ENCODE measurements around the gene SLFN12.

SLFN12 gene

DNA sequence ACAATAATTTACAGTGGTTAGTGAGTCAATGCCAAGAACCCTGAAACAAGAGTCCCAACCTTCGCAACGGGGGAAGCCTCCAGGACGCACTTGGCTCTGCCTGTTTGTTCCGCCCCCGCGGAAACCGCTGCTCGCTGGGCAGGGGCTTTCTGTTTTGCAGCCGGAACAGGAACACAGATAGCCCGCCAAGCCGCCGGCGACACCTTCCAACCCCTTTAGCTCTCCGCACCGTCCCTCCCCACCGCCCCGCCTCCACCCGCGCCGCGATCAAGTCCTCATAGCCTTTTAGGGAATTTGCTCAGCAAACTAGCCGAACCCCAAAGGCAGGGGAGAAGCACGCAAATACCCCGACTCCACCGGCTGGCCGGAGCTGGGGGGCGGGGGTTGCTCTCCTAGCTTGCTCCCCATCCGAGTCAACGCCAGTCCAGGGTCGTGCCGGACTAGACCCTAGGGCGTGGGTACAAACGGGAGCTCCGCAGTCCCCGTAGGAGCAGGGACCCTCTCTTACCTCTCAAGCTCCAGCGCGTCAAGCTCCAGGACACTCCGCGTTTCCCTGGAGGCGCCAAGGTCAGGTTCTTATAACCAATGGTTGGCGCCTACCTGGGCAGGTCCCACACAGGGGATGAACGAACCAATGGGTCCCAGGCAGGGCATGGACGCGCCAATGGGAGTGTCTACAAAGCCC, 16.1 kb upstream of the SLFN12 start, which contains the start of gene SLFN13 (continued):
- TF ChIP-seq, protein P1, sequence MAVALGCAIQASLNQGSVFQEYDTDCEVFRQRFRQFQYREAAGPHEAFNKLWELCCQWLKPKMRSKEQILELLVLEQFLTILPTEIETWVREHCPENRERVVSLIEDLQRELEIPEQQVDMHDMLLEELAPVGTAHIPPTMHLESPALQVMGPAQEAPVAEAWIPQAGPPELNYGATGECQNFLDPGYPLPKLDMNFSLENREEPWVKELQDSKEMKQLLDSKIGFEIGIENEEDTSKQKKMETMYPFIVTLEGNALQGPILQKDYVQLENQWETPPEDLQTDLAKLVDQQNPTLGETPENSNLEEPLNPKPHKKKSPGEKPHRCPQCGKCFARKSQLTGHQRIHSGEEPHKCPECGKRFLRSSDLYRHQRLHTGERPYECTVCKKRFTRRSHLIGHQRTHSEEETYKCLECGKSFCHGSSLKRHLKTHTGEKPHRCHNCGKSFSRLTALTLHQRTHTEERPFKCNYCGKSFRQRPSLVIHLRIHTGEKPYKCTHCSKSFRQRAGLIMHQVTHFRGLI (tag by site-specific recombination; IDR thresholded peaks at IDR 0.05) = no peak
- TF ChIP-seq PRDM1 (tag by site-specific recombination; IDR thresholded peaks at IDR 0.05) = no peak
- TF ChIP-seq, protein P2, sequence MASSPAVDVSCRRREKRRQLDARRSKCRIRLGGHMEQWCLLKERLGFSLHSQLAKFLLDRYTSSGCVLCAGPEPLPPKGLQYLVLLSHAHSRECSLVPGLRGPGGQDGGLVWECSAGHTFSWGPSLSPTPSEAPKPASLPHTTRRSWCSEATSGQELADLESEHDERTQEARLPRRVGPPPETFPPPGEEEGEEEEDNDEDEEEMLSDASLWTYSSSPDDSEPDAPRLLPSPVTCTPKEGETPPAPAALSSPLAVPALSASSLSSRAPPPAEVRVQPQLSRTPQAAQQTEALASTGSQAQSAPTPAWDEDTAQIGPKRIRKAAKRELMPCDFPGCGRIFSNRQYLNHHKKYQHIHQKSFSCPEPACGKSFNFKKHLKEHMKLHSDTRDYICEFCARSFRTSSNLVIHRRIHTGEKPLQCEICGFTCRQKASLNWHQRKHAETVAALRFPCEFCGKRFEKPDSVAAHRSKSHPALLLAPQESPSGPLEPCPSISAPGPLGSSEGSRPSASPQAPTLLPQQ (tag by site-specific recombination; IDR thresholded peaks at IDR 0.05) = no peak
- no peak for TF ChIP-seq GLI4 (tag by site-specific recombination; IDR thresholded peaks at IDR 0.05)
- no peak for TF ChIP-seq ZNF585B (tag by site-specific recombination; IDR thresholded peaks at IDR 0.05)
- no peak for TF ChIP-seq ZNF324 (tag by site-specific recombination; IDR thresholded peaks at IDR 0.05)
- peak; percentile 49 for TF ChIP-seq ZFHX2 (tag by site-specific recombination; conservative IDR thresholded peaks at IDR 0.05)
- no peak for TF ChIP-seq ZNF202 (tag by site-specific recombination; IDR thresholded peaks at IDR 0.05; ENCODE audit: borderline replicate concordance)
- TF ChIP-seq, protein P3, sequence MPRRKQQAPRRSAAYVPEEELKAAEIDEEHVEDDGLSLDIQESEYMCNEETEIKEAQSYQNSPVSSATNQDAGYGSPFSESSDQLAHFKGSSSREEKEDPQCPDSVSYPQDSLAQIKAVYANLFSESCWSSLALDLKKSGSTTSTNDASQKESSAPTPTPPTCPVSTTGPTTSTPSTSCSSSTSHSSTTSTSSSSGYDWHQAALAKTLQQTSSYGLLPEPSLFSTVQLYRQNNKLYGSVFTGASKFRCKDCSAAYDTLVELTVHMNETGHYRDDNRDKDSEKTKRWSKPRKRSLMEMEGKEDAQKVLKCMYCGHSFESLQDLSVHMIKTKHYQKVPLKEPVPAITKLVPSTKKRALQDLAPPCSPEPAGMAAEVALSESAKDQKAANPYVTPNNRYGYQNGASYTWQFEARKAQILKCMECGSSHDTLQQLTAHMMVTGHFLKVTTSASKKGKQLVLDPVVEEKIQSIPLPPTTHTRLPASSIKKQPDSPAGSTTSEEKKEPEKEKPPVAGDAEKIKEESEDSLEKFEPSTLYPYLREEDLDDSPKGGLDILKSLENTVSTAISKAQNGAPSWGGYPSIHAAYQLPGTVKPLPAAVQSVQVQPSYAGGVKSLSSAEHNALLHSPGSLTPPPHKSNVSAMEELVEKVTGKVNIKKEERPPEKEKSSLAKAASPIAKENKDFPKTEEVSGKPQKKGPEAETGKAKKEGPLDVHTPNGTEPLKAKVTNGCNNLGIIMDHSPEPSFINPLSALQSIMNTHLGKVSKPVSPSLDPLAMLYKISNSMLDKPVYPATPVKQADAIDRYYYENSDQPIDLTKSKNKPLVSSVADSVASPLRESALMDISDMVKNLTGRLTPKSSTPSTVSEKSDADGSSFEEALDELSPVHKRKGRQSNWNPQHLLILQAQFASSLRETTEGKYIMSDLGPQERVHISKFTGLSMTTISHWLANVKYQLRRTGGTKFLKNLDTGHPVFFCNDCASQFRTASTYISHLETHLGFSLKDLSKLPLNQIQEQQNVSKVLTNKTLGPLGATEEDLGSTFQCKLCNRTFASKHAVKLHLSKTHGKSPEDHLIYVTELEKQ (tag by site-specific recombination; IDR thresholded peaks at IDR 0.05; ENCODE audit: borderline replicate concordance) = no peak
- TF ChIP-seq, protein P4, sequence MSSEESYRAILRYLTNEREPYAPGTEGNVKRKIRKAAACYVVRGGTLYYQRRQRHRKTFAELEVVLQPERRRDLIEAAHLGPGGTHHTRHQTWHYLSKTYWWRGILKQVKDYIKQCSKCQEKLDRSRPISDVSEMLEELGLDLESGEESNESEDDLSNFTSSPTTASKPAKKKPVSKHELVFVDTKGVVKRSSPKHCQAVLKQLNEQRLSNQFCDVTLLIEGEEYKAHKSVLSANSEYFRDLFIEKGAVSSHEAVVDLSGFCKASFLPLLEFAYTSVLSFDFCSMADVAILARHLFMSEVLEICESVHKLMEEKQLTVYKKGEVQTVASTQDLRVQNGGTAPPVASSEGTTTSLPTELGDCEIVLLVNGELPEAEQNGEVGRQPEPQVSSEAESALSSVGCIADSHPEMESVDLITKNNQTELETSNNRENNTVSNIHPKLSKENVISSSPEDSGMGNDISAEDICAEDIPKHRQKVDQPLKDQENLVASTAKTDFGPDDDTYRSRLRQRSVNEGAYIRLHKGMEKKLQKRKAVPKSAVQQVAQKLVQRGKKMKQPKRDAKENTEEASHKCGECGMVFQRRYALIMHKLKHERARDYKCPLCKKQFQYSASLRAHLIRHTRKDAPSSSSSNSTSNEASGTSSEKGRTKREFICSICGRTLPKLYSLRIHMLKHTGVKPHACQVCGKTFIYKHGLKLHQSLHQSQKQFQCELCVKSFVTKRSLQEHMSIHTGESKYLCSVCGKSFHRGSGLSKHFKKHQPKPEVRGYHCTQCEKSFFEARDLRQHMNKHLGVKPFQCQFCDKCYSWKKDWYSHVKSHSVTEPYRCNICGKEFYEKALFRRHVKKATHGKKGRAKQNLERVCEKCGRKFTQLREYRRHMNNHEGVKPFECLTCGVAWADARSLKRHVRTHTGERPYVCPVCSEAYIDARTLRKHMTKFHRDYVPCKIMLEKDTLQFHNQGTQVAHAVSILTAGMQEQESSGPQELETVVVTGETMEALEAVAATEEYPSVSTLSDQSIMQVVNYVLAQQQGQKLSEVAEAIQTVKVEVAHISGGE (tag by site-specific recombination; conservative IDR thresholded peaks at IDR 0.05; ENCODE audit: low read depth) = peak; percentile 76
- TF ChIP-seq, protein P5, sequence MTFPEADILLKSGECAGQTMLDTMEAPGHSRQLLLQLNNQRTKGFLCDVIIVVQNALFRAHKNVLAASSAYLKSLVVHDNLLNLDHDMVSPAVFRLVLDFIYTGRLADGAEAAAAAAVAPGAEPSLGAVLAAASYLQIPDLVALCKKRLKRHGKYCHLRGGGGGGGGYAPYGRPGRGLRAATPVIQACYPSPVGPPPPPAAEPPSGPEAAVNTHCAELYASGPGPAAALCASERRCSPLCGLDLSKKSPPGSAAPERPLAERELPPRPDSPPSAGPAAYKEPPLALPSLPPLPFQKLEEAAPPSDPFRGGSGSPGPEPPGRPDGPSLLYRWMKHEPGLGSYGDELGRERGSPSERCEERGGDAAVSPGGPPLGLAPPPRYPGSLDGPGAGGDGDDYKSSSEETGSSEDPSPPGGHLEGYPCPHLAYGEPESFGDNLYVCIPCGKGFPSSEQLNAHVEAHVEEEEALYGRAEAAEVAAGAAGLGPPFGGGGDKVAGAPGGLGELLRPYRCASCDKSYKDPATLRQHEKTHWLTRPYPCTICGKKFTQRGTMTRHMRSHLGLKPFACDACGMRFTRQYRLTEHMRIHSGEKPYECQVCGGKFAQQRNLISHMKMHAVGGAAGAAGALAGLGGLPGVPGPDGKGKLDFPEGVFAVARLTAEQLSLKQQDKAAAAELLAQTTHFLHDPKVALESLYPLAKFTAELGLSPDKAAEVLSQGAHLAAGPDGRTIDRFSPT (tag by site-specific recombination; IDR thresholded peaks at IDR 0.05) = no peak
- TF ChIP-seq, protein P6, sequence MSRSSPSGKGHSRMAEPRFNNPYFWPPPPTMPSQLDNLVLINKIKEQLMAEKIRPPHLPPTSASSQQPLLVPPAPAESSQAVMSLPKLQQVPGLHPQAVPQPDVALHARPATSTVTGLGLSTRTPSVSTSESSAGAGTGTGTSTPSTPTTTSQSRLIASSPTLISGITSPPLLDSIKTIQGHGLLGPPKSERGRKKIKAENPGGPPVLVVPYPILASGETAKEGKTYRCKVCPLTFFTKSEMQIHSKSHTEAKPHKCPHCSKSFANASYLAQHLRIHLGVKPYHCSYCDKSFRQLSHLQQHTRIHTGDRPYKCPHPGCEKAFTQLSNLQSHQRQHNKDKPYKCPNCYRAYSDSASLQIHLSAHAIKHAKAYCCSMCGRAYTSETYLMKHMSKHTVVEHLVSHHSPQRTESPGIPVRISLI (tag by site-specific recombination; IDR thresholded peaks at IDR 0.05) = no peak
- TF ChIP-seq, protein P7, sequence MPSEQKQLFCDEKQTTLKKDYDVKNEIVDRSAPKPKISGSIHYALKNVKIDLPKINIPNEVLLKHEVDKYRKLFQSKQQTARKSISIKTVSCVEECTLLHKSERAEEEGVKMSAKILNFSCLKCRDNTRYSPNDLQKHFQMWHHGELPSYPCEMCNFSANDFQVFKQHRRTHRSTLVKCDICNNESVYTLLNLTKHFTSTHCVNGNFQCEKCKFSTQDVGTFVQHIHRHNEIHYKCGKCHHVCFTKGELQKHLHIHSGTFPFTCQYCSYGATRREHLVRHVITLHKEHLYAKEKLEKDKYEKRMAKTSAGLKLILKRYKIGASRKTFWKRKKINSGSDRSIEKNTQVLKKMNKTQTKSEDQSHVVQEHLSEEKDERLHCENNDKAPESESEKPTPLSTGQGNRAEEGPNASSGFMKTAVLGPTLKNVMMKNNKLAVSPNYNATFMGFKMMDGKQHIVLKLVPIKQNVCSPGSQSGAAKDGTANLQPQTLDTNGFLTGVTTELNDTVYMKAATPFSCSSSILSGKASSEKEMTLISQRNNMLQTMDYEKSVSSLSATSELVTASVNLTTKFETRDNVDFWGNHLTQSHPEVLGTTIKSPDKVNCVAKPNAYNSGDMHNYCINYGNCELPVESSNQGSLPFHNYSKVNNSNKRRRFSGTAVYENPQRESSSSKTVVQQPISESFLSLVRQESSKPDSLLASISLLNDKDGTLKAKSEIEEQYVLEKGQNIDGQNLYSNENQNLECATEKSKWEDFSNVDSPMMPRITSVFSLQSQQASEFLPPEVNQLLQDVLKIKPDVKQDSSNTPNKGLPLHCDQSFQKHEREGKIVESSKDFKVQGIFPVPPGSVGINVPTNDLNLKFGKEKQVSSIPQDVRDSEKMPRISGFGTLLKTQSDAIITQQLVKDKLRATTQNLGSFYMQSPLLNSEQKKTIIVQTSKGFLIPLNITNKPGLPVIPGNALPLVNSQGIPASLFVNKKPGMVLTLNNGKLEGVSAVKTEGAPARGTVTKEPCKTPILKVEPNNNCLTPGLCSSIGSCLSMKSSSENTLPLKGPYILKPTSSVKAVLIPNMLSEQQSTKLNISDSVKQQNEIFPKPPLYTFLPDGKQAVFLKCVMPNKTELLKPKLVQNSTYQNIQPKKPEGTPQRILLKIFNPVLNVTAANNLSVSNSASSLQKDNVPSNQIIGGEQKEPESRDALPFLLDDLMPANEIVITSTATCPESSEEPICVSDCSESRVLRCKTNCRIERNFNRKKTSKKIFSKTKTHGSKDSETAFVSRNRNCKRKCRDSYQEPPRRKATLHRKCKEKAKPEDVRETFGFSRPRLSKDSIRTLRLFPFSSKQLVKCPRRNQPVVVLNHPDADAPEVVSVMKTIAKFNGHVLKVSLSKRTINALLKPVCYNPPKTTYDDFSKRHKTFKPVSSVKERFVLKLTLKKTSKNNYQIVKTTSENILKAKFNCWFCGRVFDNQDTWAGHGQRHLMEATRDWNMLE (tag by site-specific recombination; conservative IDR thresholded peaks at IDR 0.05; ENCODE audit: low read depth) = peak; percentile 39; the same call in 1 of the 2 replicates
- no peak for TF ChIP-seq ZNF10 (tag by site-specific recombination; IDR thresholded peaks at IDR 0.05)
- TF ChIP-seq ZNF140 (tag by site-specific recombination; IDR thresholded peaks at IDR 0.05) = no peak
- TF ChIP-seq ZXDB (tag by site-specific recombination; IDR thresholded peaks at IDR 0.05) = no peak
- no peak for TF ChIP-seq ZFP37 (tag by site-specific recombination; IDR thresholded peaks at IDR 0.05)
- no peak for TF ChIP-seq ZNF529 (tag by site-specific recombination; IDR thresholded peaks at IDR 0.05; ENCODE audit: insufficient replicate concordance)
- TF ChIP-seq ZNF621 (tag by site-specific recombination; IDR thresholded peaks at IDR 0.05) = no peak
- TF ChIP-seq ZSCAN23 (tag by site-specific recombination; IDR thresholded peaks at IDR 0.05) = no peak
